HL-60 (cell line): ENCODE measurements around the gene FAHD1.

Experiments used
- CTCF ChIP-seq: IDR thresholded peaks from one replicate; pipeline ENCODE4 v1.5.1; 2011; ENCODE audit warnings: low read length, control low read depth, inconsistent platforms; ENCODE audit not compliant: insufficient read depth
- POLR2AphosphoS5 ChIP-seq: IDR thresholded peaks from 2 replicates; pipeline ENCODE4 v1.6.1; 2012; ENCODE audit warnings: low read depth
- REST ChIP-seq: IDR thresholded peaks from 2 replicates; pipeline ENCODE4 v1.6.1; 2012; ENCODE audit warnings: low read depth; ENCODE audit not compliant: insufficient replicate concordance
- SPI1 ChIP-seq: IDR thresholded peaks from 2 replicates; pipeline ENCODE4 v1.6.1; 2012; ENCODE audit warnings: low read depth, mild to moderate bottlenecking, borderline replicate concordance

GRCh38 chr16:1790611-1791255 lies 36.3 kb upstream of the FAHD1 start:
- TF ChIP-seq CTCF (no peak), SPI1 (no peak), POLR2AphosphoS5 (no peak), REST (no peak)
